K562 (cell line): ENCODE results near the gene POLR3GL. TPM values are rescaled to one million over a fixed set of nuclear protein-coding genes. Genes with fewer than 3 reads are reported as not detected.
A peak's percentile ranks its signal among the peaks of the same experiment; 100 is the strongest.

Source experiments
- HNRNPH1 ChIP-seq: fragments of 200-400 bp; formaldehyde crosslinking; optimal IDR thresholded peaks from 2 replicates; pipeline ENCODE3; 2017; ENCODE audit warnings: low read depth, mild to moderate bottlenecking, low read length, moderate library complexity
- KDM5B ChIP-seq: fragments of 200-600 bp; sonication (generic); IDR thresholded peaks from 2 replicates; pipeline ENCODE4 v1.6.1; 2012; ENCODE audit warnings: low read depth, mild to moderate bottlenecking, moderate library complexity, low read length, control low read depth, inconsistent platforms; ENCODE audit not compliant: insufficient replicate concordance
- KLF1 ChIP-seq: fragments of 450-650 bp; IDR thresholded peaks from 2 replicates; pipeline ENCODE4 v1.6.1; 2016; ENCODE audit warnings: missing genetic modification characterization, missing compliant biosample characterization
- MBD1 ChIP-seq: fragments of 250-450 bp; sonication (Bioruptor Pico); IDR thresholded peaks from 2 replicates; pipeline ENCODE4 v1.8.0; 2022; ENCODE audit warnings: inconsistent platforms
- MBD2 ChIP-seq: sonication (generic); IDR thresholded peaks from 2 replicates; pipeline ENCODE4 v1.6.1; 2016; ENCODE audit warnings: low read depth, borderline replicate concordance
- NFXL1 ChIP-seq: fragments of 450-650 bp; formaldehyde crosslinking; IDR thresholded peaks from 2 replicates; pipeline ENCODE4 v1.4.0; 2021; ENCODE audit warnings: mild to moderate bottlenecking
- NRF1 ChIP-seq, 2 experiments: fragments of 450-650 bp; IDR thresholded peaks in 1 of 2; conservative IDR thresholded peaks in 1 of 2; 2 replicates each; pipeline ENCODE4 v1.6.1; 2014; ENCODE audit warnings: mild to moderate bottlenecking in 2 of 2
- SMAD3 ChIP-seq: fragments of 450-650 bp; formaldehyde crosslinking; conservative IDR thresholded peaks from 2 replicates; pipeline ENCODE4 v1.4.0; 2020; ENCODE audit warnings: mild to moderate bottlenecking
- SPI1 ChIP-seq: IDR thresholded peaks from 2 replicates; pipeline ENCODE4 v1.6.1; 2011; ENCODE audit warnings: low read depth, low read length, control low read depth, borderline replicate concordance
- TCF7L2 ChIP-seq: fragments of 150-350 bp; IDR thresholded peaks from 2 replicates; pipeline ENCODE4 v1.6.1; 2016; ENCODE audit warnings: low read depth, mild to moderate bottlenecking, low read length, moderate library complexity
- THRAP3 ChIP-seq: fragments of 450-650 bp; IDR thresholded peaks from 2 replicates; pipeline ENCODE4 v1.6.1; 2016; ENCODE audit warnings: mild to moderate bottlenecking, inconsistent platforms, borderline replicate concordance
- ZBTB9 ChIP-seq: fragments of 450-650 bp; formaldehyde crosslinking; IDR thresholded peaks from 2 replicates; pipeline ENCODE4 v1.4.0; 2020; ENCODE audit warnings: mild to moderate bottlenecking, moderate library complexity
- ZNF197 ChIP-seq: fragments of 200-800 bp; sonication (Bioruptor generic); IDR thresholded peaks from 2 replicates; pipeline ENCODE4 v1.6.1; 2016; ENCODE audit warnings: low read depth, missing genetic modification characterization, missing compliant biosample characterization
- ZNF79 ChIP-seq: fragments of 250-450 bp; sonication (Bioruptor Pico); IDR thresholded peaks from 2 replicates; pipeline ENCODE4 v1.4.0; 2020; ENCODE audit warnings: low read depth, mild to moderate bottlenecking, moderate library complexity
- polyA plus RNA-seq, 8 experiments: library from polyadenylated mRNA; depleted of rRNA in 4 of 8; stranded (reverse) in 5 of 8; unstranded in 3 of 8; fragments of >200 nt; fragmentation: Nextera tagmentation in 2 of 8; fragmentation: Illumina TruSeq in 1 of 8; extraction: Ambion mirVana in 2 of 8; extraction: Trizol in 1 of 8; gene quantifications; 2 replicates each; pipeline versions ENCODE4 v1.2.1 to v1.2.3, GENCODE V29; 2011 to 2014; ENCODE audit warnings: inconsistent platforms in 1 of 8, missing spikeins in 1 of 8
- total RNA-seq, 7 experiments: library from RNA; depleted of rRNA in 6 of 7; stranded (reverse); fragments of >200 nt in 6 of 7; fragmentation: Illumina TruSeq in 2 of 7; extraction: Trizol in 2 of 7; gene quantifications; 2 replicates each; pipeline versions ENCODE4 v1.2.1 to v1.2.3, GENCODE V29; 2011 to 2021; ENCODE audit warnings: low replicate concordance in 1 of 7
- TF ChIP-seq, protein P1 (sequence below): fragments of 450-650 bp; IDR thresholded peaks from 2 replicates; pipeline ENCODE4 v1.6.1; 2018; ENCODE audit warnings: mild to moderate bottlenecking, low read depth; ENCODE audit not compliant: partially characterized antibody
- TF ChIP-seq, protein P2 (sequence below): sonication (generic); formaldehyde crosslinking; IDR thresholded peaks from 2 replicates; pipeline ENCODE4 v1.8.0; 2022; ENCODE audit warnings: mild to moderate bottlenecking, missing genetic modification reagents
- TF ChIP-seq, protein P3 (sequence below): fragments of 250-450 bp; sonication (Bioruptor Pico); IDR thresholded peaks from 2 replicates; pipeline ENCODE4 v1.9.0; 2021; ENCODE audit warnings: mild to moderate bottlenecking

POLR3GL gene
- total and polyA plus RNA-seq, 9 of the 15 experiments (the other 6 are each of a cell fraction or from before 2014, with no cell fraction given), result 14.6 to 48.4 (median 38.2) TPM

- TF ChIP-seq MBD1 (CRISPR knock-in tag), result no peak
- TF ChIP-seq TCF7L2, result no peak
- TF ChIP-seq HNRNPH1, result no peak
- TF ChIP-seq KLF1 (tag), result no peak
- TF ChIP-seq, protein P1, sequence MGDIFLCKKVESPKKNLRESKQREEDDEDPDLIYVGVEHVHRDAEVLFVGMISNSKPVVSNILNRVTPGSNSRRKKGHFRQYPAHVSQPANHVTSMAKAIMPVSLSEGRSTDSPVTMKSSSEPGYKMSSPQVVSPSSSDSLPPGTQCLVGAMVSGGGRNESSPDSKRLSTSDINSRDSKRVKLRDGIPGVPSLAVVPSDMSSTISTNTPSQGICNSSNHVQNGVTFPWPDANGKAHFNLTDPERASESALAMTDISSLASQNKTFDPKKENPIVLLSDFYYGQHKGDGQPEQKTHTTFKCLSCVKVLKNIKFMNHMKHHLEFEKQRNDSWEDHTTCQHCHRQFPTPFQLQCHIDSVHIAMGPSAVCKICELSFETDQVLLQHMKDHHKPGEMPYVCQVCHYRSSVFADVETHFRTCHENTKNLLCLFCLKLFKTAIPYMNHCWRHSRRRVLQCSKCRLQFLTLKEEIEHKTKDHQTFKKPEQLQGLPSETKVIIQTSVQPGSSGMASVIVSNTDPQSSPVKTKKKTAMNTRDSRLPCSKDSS, result no peak
- no peak for TF ChIP-seq ZNF197
- no peak for TF ChIP-seq ZNF79 (CRISPR knock-in tag)
- TF ChIP-seq, protein P2, sequence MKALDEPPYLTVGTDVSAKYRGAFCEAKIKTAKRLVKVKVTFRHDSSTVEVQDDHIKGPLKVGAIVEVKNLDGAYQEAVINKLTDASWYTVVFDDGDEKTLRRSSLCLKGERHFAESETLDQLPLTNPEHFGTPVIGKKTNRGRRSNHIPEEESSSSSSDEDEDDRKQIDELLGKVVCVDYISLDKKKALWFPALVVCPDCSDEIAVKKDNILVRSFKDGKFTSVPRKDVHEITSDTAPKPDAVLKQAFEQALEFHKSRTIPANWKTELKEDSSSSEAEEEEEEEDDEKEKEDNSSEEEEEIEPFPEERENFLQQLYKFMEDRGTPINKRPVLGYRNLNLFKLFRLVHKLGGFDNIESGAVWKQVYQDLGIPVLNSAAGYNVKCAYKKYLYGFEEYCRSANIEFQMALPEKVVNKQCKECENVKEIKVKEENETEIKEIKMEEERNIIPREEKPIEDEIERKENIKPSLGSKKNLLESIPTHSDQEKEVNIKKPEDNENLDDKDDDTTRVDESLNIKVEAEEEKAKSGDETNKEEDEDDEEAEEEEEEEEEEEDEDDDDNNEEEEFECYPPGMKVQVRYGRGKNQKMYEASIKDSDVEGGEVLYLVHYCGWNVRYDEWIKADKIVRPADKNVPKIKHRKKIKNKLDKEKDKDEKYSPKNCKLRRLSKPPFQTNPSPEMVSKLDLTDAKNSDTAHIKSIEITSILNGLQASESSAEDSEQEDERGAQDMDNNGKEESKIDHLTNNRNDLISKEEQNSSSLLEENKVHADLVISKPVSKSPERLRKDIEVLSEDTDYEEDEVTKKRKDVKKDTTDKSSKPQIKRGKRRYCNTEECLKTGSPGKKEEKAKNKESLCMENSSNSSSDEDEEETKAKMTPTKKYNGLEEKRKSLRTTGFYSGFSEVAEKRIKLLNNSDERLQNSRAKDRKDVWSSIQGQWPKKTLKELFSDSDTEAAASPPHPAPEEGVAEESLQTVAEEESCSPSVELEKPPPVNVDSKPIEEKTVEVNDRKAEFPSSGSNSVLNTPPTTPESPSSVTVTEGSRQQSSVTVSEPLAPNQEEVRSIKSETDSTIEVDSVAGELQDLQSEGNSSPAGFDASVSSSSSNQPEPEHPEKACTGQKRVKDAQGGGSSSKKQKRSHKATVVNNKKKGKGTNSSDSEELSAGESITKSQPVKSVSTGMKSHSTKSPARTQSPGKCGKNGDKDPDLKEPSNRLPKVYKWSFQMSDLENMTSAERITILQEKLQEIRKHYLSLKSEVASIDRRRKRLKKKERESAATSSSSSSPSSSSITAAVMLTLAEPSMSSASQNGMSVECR (CRISPR knock-in tag), result no peak
- TF ChIP-seq, protein P3, sequence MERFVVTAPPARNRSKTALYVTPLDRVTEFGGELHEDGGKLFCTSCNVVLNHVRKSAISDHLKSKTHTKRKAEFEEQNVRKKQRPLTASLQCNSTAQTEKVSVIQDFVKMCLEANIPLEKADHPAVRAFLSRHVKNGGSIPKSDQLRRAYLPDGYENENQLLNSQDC, result no peak
- 0 out of 2 replicates have a peak, but pooled peaks have one; percentile 56 for TF ChIP-seq ZBTB9
- TF ChIP-seq SMAD3 (CRISPR knock-in tag), result no peak
- no peak for TF ChIP-seq NFXL1 (CRISPR knock-in tag)
- TF ChIP-seq KDM5B, result no peak
- peak; percentile 70; the same call in 1 of the 2 replicates for TF ChIP-seq SPI1
- TF ChIP-seq NRF1 (conservative IDR thresholded peaks at IDR 0.05 in 1 of 2, IDR thresholded peaks at IDR 0.05 in 1 of 2), result peak in 1 of 2 experiments; percentile 34; a peak in 1 of 4 replicates
- TF ChIP-seq THRAP3, result no peak
- no peak for TF ChIP-seq MBD2
Measured at GRCh38 chr1:145985502-145986439, 21.3 kb downstream of the POLR3GL start (continued).
